GM12874 (cell line): ENCODE data around the gene CHST11.

Experiments
- CTCF ChIP-seq: IDR thresholded peaks from 2 replicates; pipeline ENCODE4 v1.5.1; 2011; ENCODE audit warnings: low read depth, mild to moderate bottlenecking, control low read depth, low read length, moderate library complexity; ENCODE audit not compliant: insufficient read depth

The CHST11 gene

DNA sequence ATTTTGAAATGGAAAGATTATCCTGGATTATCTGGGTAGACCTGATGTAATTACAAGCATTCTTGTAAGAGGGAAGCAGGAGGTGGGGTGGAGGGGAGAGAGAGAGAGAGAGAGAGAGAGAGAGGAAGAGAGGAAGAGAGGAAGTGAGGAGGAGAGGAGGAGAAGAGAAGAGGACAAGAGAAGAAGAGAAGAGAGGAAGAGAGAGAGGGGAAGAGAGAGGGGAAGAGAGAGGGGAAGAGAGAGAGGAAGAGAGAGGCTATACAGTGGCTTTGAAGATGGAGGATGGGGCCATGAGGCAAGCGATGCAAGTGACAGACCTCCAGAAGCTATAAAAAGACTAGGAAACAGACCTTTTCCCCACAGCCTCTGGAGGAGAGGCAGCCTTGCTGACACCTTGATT is 13.7 kb upstream of the CHST11 start:
- no peak for TF ChIP-seq CTCF

DNA sequence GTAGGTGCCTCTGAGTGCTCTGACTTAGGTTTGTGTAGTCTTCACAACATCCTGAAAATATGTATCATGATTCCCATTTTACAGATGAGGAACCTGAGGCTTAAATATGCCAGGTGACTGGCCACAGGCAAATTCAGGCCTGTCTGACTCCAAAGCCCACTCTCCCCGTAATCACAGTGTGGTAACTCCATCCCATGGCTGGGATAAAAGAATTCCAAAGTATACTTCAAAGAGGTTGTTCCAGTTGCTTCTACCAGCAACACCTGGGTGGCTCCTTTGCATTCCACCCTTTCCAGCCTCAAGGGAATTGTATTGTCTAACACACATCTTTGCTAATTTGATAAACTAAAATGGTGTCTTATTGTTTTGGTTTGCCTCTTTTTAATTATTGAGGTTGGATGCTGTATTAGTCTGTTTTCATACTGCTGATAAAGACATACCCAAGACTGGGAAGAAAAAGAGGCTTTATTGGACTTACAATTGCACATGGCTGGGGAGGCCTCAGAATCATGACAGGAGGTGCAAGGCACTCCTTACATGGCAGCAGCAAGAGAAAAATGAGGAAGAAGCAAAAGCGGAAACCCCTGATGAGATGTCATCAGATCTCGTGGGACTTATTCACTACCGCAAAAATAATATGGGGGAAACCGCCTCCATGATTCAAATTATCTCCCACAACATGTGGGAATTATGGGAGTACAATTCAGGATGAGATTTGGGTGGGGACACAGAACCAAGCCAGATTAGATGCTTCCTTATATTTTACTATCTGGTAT is 9.9 kb upstream of the CHST11 start:
- TF ChIP-seq CTCF = no peak

DNA sequence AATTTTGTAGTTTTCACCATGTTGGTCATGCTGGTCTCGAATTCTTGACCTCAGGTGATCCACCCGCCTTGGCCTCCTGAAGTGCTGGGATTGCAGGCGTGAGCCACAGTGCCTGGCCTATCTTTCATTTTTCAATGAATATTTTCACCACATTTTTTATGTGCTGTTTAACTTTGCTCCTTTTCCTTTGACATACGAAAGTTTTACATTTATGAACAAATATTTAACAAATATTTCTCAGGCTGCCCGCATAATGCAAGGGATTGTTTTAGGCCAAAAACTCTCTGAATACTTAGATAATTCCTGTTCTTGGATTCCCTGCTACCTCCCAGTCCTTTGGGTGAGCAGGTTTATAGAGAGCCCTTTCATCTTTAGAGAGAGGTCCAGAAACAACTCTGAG is 8.7 kb upstream of the CHST11 start:
- TF ChIP-seq CTCF = no peak

GRCh38 chr12:104448451-104448850 is 8.3 kb upstream of the CHST11 start:
- no peak for TF ChIP-seq CTCF

GRCh38 chr12:104450700-104451099 is 6.0 kb upstream of the CHST11 start:
- no peak for TF ChIP-seq CTCF

DNA sequence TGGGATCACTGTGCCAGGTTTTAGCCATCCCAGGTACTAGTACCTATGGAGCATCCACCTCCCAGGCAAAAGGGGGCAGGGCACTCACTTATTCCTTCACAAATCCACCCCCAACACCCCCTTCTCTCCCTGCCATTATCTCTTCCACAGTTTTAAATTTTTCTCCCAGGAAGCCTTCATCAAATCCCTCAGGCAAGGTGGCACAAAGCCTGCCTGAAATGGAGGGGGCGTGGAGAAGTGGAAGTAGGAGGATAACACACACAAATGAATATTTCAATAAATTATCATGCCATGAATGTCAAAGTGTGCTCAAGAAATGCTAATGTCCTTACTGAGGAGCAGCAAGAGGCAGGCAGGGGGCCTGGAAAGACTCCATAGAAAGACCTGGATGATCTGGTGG is 4.7 kb upstream of the CHST11 start:
- TF ChIP-seq CTCF = no peak

DNA sequence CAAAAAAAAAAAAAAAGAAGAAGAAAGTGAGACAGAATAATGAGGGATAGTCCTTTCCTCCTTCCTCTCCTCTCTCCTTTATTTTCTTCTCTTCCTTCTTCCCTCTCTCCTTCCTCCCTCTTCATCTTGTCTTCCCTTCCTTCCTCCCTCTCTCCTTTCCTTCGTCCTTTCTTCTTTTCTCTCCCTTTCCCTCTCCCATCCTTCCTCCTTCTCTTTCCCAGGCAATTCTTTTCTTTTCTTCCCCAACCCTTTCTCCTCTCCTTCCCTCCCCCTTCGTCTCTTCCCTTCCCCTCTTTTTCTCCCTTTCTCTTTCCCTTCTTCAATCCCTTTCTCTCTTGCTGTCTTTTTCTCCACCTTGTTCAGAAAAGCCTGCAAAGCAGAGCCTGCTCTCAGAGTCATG is 3.6 kb upstream of the CHST11 start:
- no peak for TF ChIP-seq CTCF
